Endometrial microvascular endothelial cells (primary cell): ENCODE measurements around the gene MAP3K6. TPM values are rescaled to one million over a fixed set of nuclear protein-coding genes. Genes with fewer than 3 reads are reported as not detected.
"Not testable (repeated sequence)": the region's sequence is repeated elsewhere in the genome, so short reads cannot be mapped to it uniquely, and the experiment has no call there.

Source experiments
- in situ Hi-C: cut with HindIII; loops from 2 replicates; pipeline ENCODE4 v1.10.0; 2017; ENCODE audit warnings: low sequenced_read_pairs, low pct_unique_long_range_greater_than_20kb; ENCODE audit errors: inconsistent ontology term
- total RNA-seq: library from RNA; depleted of rRNA; stranded (reverse); fragments of >200 nt; gene quantifications from one replicate; pipeline ENCODE4 v1.2.3, GENCODE V29; 2015; ENCODE audit errors: inconsistent ontology term

Gene MAP3K6
- total RNA-seq, 1 donor from 2014 or later, result 18.0 TPM

- in situ Hi-C loops, result loop anchor here (25.0 kb wide), 1 partner anchor 188 kb away; no protein-coding TSS in a partner anchor
Measured at GRCh38 chr1:27399251-27400025, 32.7 kb upstream of the MAP3K6 start.

- in situ Hi-C loops, result no loop called here
Measured at GRCh38 chr1:27398405-27399149, 31.8 kb upstream of the MAP3K6 start.

GRCh38 chr1:27397749-27398148 is 31.0 kb upstream of the MAP3K6 start:
- in situ Hi-C loops, result no loop called here

GRCh38 chr1:27397110-27397509 is 30.3 kb upstream of the MAP3K6 start:
- in situ Hi-C loops, result no loop called here

GRCh38 chr1:27395441-27396195 is 28.9 kb upstream of the MAP3K6 start:
- in situ Hi-C loops, result no loop called here

- in situ Hi-C loops, result no loop called here
Measured at GRCh38 chr1:27394925-27395324, 28.2 kb upstream of the MAP3K6 start.

- in situ Hi-C loops, result no loop called here
Measured at GRCh38 chr1:27394282-27394658, 27.5 kb upstream of the MAP3K6 start.

GRCh38 chr1:27393641-27394281 is 27.0 kb upstream of the MAP3K6 start:
- in situ Hi-C loops, result no loop called here

GRCh38 chr1:27392778-27393635 is 26.2 kb upstream of the MAP3K6 start:
- in situ Hi-C loops, result no loop called here

GRCh38 chr1:27392096-27392777 is 25.5 kb upstream of the MAP3K6 start, which contains the start of gene GPR3:
GPR3 (plus strand) TSS chr1:27392622; CDS start chr1:27393799, 1,177 bp downstream.
- in situ Hi-C loops, result no loop called here

GRCh38 chr1:27391511-27392095 is 24.8 kb upstream of the MAP3K6 start:
- in situ Hi-C loops, result no loop called here

- in situ Hi-C loops, result no loop called here
Measured at GRCh38 chr1:27388337-27389005, 21.7 kb upstream of the MAP3K6 start.

- in situ Hi-C loops, result not testable (repeated sequence)
Measured at GRCh38 chr1:27384797-27385196, 18.0 kb upstream of the MAP3K6 start.

- in situ Hi-C loops, result no loop called here
Measured at GRCh38 chr1:27383661-27384060, 16.9 kb upstream of the MAP3K6 start.

- in situ Hi-C loops, result no loop called here
Measured at GRCh38 chr1:27383039-27383605, 16.4 kb upstream of the MAP3K6 start, which contains the start of gene CD164L2. CD164L2 (minus strand) TSS chr1:27383333; CDS start chr1:27383239, 94 bp downstream.

- in situ Hi-C loops, result no loop called here
Measured at GRCh38 chr1:27381969-27382762, 15.4 kb upstream of the MAP3K6 start.
